HG02852 (cell line): Measurements from ENCODE around the gene DZIP1L.
"Not testable (repeated sequence)": the region's sequence is repeated elsewhere in the genome, so short reads cannot be mapped to it uniquely, and the experiment has no call there.

ENCODE experiments used
- ATAC-seq: cut with Tn5 transposase; IDR thresholded peaks from one replicate; pipeline ENCODE4 v1.9.1; 2021; ENCODE audit warnings: mild to moderate bottlenecking, moderate library complexity; ENCODE audit not compliant: unreplicated experiment

Gene DZIP1L

DNA sequence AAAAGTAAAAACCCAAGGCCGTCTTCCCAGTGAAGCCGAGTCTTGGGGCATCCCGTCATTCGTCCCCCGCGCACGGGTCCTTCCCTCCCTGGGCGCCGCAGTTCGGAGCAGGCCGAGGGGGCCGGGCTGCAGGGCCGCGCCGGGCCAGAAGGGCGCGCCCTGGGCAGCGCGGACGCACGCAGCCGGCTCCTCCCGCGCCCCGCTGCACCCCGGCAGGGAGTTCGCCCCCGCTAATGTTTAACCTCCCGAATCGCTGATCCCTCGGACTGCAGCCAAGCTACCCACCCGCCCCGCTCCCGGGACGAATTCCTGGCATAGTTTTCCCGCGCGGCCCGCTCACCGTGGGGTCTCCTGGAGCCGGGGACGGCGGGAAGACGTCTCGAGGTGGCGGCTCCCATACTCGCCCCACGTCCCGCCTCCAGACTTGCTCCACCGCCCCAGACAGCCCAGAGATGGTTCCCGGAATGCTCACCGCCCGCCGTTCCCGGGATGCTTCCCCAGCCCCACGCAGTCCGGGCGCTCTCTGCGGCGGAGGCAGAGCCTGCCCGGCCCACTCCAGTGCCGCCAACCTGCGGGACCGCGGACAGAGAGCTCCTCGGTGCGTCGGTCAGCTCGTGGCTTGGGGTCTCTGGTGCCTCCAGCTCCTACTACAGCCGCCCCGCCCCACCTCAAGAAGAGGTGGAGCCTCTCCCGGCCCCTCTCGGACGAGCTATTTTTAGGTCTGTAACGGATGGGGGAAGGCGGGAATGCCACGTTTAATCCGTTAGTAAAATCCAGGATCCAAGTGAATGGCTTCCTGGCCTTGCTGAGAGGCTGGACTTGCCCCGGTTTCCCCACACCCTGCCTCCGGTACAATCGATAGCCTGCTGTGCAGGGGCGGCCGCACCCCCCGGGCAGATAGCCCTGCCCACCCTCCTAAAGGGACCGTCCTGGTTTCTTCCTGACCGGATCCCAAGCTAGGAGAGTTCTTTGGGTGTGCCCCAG, at the start of gene DZIP1L:
Gene DZIP1L, minus strand, starts transcription at position 621 of the 984 bp plus-strand sequence. CDS start 11,637 bp downstream, outside the sequence.
- ATAC-seq, result peak; percentile 83

GRCh38 chr3:138165061-138165460, 49.7 kb upstream of the DZIP1L start:
- no peak for ATAC-seq

GRCh38 chr3:138157743-138158142, 42.3 kb upstream of the DZIP1L start:
- ATAC-seq, result no peak

GRCh38 chr3:138154534-138154933, 39.1 kb upstream of the DZIP1L start:
- no peak for ATAC-seq

DNA sequence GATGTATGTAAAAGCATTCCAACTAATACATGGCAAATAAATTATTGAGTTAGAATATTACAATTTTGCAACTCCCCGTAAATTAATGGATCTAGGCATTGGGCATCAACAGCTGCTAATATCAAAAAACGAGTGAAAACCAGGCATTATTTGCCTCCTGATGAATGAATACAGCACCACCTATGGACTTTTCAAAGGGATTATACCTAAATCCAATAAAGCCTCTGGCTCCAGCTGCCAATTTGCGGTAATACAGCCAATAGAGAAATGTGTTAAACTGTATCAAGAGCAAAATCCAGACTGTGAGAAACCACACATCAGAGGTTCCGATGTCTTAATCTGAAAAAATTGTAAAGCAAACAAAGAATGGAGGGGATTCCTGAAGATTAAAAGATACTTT, 33.1 kb upstream of the DZIP1L start:
- ATAC-seq, result no peak

GRCh38 chr3:138142181-138142580, 26.8 kb upstream of the DZIP1L start:
- not testable (repeated sequence) for ATAC-seq

DNA sequence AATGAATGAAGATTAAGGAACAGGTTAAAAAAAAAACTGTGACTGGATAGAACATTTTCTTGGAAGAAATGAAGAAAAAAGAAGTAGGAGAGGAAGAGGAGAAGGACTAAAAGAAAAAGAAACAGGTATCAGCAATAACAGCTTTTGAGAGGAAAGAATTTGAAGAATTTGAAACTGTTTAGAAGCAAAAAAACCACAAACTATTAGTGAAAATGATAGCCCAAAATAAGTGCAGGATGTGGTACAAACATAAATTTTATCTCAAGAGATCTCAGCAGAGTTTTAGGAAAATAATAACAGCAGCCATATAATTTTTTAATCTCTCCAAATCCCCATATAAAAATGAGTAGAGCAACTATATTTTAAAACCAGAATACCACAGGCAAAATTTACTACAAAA, 25.5 kb upstream of the DZIP1L start:
- ATAC-seq, result no peak

DNA sequence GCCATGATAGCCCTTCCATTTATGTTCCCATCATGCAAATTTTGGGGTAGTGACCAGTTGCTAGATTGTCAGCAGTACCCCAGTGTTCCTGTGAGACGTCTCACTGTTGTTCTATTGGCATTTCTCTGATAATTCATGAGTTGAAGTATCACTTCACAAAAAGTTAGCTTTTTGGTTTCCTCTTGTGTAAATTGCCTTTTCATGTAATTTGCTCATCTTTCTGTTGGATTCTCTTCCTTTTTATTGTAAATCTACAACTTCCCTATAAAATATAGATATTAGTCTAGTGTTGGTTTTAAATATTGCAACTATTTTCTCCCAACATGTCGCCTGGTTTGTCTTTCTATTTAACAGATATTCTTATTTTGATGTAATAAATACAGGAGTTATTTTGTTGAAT, 24.3 kb upstream of the DZIP1L start:
- ATAC-seq, result no peak

- no peak for ATAC-seq
Measured at GRCh38 chr3:138137861-138138260, 22.5 kb upstream of the DZIP1L start.

DNA sequence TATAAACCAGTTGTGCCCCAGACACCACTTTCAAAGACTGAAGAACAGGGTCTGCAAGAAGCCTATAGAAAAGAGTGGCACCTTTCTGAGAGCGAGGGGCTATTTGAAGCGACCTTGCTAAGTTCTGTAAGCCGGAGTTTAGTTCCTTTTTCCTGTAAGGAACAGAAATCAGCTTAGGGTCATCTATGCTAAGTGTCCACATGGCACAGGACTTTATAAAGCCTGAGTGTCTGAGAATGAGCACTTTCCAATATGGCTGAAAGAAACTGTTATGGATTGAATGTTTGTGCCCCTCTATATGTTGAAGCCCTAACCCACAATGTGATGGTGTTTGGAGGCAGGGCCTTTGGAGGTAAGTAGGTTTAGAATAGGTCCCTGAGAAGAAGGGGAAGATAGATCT, 20.8 kb upstream of the DZIP1L start:
- no peak for ATAC-seq

DNA sequence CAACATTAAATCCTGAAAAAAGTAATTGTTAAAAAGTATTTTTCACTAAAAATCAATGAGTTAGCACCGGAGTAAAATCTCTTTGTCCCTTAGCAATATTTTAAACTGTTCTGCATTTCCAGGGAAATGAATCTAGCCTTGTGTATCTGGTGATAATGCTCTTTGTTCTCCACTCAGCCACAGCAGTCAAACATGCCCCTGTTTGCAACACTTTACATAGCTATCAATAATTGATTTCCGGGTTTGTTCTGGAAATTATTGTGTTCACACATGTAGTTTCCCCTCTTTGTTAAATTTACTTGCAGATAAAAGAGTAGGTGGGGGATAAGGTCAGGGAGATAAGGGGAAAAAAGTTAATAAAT, 20.4 kb upstream of the DZIP1L start:
- ATAC-seq, result no peak

GRCh38 chr3:138135146-138135832, 19.9 kb upstream of the DZIP1L start:
- no peak for ATAC-seq

DNA sequence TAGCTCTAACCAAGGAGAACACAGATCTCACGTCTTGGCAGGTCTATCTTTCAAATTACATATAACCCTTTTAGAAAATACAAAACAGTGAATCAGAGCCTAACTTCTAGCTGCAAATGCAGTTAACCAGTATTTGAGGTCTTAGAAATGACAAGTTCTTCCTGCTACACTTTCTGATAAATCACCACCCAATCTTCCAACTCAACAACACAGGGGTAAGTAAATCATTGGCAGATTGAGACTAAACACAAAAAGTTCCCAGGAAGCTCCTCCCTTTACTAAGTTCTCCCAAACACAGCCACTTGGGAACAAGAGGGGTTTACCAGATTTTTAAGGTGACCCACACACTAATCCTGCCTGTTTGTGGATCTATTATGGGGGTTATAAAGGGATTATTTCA, 16.8 kb upstream of the DZIP1L start, which contains the start of gene A4GNT:
Gene A4GNT, minus strand, starts transcription at position 152 of the 400 bp plus-strand sequence. CDS start 1,134 bp downstream, outside the sequence.
- ATAC-seq, result no peak

DNA sequence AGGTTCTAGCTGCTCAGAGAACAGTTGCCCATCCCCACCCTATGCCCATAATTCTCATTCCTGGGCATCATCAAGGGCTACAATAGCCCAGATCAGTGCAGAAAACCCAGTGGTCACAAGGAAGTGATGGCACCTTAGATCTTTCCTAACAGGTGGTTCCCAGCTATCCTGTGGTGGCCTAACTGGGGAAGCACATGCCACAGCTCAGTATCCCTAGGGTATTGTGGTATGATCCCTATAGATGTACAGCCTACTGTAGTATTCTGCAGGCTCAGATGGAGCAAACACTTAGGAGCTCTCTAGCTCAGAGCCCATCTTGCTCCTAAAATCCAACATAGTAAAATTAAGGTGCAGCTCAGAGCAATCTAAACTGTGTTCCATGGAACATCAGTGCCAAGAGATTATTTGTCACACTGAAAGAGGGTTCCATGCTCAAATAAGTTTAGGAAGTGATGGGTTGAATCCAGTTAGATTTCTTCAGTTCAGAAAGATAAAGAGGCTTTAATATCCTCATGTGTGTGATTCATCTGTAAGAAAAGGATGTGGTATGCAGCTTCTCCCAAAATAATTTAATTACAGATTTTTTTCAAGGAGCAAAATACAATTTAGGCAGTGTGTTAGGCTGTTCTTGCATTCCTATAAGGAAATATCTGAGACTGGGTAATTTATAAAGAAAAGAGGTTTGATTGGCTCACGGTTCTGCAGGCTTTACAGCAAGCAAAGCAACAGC, 12.4 kb upstream of the DZIP1L start:
- no peak for ATAC-seq

DNA sequence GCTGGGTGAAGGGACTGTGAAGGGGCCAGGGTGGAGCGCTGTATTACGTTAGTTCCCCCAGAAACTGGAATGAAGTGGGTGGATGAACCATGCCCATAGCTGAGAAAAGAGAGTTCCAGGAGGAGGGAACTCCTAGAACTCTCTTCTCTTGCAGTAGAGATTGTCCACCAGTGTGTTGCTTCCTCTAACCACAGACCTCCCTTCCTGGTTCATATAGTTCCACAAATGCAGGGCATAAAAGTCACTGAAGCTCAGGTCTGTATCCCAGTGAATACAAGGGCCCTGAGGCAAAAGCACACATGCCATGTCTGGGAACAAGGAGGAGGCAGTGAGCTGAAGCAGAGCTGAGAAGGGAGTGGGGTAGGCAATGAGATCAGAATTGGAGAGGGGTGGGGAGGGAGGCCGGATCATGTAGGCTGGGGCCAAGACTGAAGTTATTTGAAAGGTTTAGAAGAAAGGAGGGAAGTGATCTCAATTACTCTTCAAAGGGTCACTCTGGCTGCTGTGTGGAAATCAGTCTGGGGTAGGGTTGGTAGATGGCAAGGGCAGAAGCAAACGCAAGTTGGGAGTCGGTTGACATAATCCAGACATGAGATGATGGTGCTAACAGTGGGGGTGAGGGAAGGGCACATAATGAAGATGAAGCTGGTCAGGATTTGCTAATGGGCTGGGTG, 10.3 kb upstream of the DZIP1L start:
- ATAC-seq, result no peak

DNA sequence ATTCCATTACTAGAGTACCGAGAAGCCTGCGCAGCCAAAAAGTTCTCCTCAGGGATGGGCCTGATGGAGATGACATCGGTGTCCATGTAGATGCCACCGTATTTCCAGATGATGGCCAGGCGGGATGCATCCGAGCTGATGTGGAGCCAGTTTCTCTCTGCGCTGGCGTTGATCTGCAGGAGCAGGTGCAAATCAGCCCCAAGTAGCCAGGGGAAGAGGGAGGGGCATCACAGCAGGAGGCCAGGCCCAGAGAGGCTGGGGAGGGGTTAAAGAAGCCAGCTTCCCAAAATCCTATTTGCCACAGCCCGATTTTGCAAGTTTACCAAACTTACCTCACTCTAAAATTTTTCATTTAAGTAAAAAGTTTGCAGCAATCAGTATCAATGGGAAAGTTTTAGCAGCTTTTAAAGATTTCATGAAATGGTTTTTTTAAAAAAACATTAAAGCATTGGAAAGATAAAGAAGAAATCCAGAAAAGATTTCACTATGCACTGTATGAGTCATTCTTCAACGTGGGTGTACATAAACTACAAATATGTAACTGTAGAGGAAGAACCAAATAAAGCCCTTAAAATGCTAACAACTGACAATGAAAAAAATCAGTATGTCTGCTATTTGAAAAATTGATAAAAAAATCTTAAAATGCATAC, 9.4 kb upstream of the DZIP1L start:
- no peak for ATAC-seq

- ATAC-seq, result no peak
Measured at GRCh38 chr3:138124188-138124587, 8.8 kb upstream of the DZIP1L start.

DNA sequence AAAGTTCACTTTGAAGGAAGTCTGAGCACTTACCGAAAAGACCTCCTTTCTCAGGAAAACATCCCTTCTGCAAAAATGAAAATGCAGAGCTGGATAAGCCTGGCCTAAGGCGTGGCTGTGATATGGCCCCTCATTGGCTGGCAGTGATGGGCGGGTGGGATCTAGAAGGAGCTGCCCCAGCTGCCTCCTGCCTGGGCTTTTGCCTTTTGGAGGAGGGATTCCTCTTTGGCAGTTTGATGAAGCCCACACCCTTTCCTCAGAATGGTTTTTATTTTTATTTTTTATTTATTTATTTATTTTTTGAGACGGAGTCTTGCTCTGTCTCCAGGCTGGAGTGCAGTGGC, 4.0 kb upstream of the DZIP1L start:
- ATAC-seq, result no peak

DNA sequence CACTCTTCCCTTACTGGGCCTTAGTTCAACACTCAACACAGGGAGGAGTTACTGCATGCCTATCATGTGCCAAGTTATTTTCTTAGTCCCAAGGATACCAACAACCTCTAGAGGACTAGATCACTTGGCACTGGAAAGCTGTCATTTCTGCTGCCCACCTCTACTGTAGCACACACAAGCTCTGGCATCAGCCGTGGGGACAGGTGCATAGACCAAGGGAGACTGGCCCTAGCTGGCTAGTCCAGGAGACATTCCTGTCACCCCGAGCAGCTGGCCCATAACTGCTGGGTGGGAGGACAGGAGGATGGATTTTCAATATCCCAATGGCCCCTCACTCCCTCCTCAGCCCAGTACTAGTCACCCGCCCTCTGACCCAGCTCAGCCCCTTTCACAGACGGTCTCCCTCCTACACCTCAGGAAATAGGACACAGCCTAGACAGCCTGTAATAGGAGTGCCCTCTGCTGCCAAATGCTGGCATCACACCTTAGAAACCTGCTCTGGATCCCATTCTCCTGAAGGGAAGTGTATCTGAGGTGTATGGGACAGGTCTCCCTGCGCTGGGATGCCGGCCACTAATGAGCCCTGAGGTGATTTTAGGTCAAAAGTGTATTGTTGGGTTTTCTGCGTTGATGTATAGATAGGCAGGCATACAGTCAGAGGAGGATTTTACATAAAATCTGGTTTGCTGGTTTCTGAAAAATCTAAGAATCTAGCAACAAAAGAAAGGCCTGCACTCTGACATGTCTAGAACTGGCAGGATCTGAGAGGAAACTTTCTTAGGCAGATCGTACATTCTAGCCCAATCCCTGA, 3.4 kb upstream of the DZIP1L start:
- peak; percentile 70 for ATAC-seq
